HEK293 (cell line): ENCODE results near the gene CRTC1.

Source experiments
- HOXD13 ChIP-seq: sonication (generic); formaldehyde crosslinking; IDR thresholded peaks from 2 replicates; pipeline ENCODE4 v1.8.0; 2022; ENCODE audit warnings: missing genetic modification reagents, borderline replicate concordance
- MYNN ChIP-seq: fragments of 450-650 bp; formaldehyde crosslinking; IDR thresholded peaks from 2 replicates; pipeline ENCODE4 v1.5.1; 2016; ENCODE audit warnings: missing biosample characterization, missing genetic modification characterization, borderline replicate concordance
- RBAK ChIP-seq: fragments of 450-650 bp; formaldehyde crosslinking; IDR thresholded peaks from 2 replicates; pipeline ENCODE4 v1.5.1; 2016; ENCODE audit warnings: missing biosample characterization, missing genetic modification characterization
- REST ChIP-seq: fragments of 450-650 bp; formaldehyde crosslinking; IDR thresholded peaks from 2 replicates; pipeline ENCODE4 v1.5.1; 2016; ENCODE audit warnings: missing biosample characterization, missing genetic modification characterization
- ZNF48 ChIP-seq: fragments of 450-650 bp; formaldehyde crosslinking; IDR thresholded peaks from 2 replicates; pipeline ENCODE4 v1.5.1; 2016; ENCODE audit warnings: missing biosample characterization, missing genetic modification characterization
- ZNF501 ChIP-seq: fragments of 450-650 bp; formaldehyde crosslinking; IDR thresholded peaks from 2 replicates; pipeline ENCODE4 v1.5.1; 2016; ENCODE audit warnings: missing biosample characterization, missing genetic modification characterization
- ZNF529 ChIP-seq: fragments of 450-650 bp; formaldehyde crosslinking; IDR thresholded peaks from 2 replicates; pipeline ENCODE4 v1.5.1; 2017; ENCODE audit warnings: missing genetic modification characterization, missing biosample characterization; ENCODE audit not compliant: insufficient replicate concordance
- ZNF626 ChIP-seq: fragments of 450-650 bp; sonication (Bioruptor Pico); formaldehyde crosslinking; IDR thresholded peaks from 2 replicates; pipeline ENCODE4 v1.5.1; 2018; ENCODE audit warnings: missing biosample characterization, missing genetic modification characterization, inconsistent platforms
- ZNF645 ChIP-seq: fragments of 450-650 bp; formaldehyde crosslinking; IDR thresholded peaks from 2 replicates; pipeline ENCODE4; 2016; ENCODE audit warnings: missing biosample characterization, missing genetic modification characterization
- ZNF76 ChIP-seq: fragments of 450-650 bp; formaldehyde crosslinking; IDR thresholded peaks from 2 replicates; pipeline ENCODE4; 2016; ENCODE audit warnings: low read depth, missing biosample characterization, missing genetic modification characterization, borderline replicate concordance
- TF ChIP-seq, protein P1 (sequence below): fragments of 450-650 bp; formaldehyde crosslinking; IDR thresholded peaks from 2 replicates; pipeline ENCODE4 v1.5.1; 2016; ENCODE audit warnings: missing biosample characterization, missing genetic modification characterization
- TF ChIP-seq, protein P2 (sequence below): fragments of 450-650 bp; formaldehyde crosslinking; IDR thresholded peaks from 2 replicates; pipeline ENCODE4 v1.5.1; 2016; ENCODE audit warnings: missing biosample characterization, missing genetic modification characterization
- TF ChIP-seq, protein P3 (sequence below): fragments of 450-650 bp; formaldehyde crosslinking; IDR thresholded peaks from 2 replicates; pipeline ENCODE4 v1.5.1; 2016; ENCODE audit warnings: missing biosample characterization, missing genetic modification characterization, low read depth

GRCh38 chr19:18788529-18789421, 105.3 kb downstream of the CRTC1 start:
- TF ChIP-seq REST (no peak), ZNF529 (tag by site-specific recombination) (no peak), ZNF76 (tag by site-specific recombination) (no peak), MYNN (tag by site-specific recombination) (no peak), RBAK (tag by site-specific recombination) (no peak), HOXD13 (CRISPR knock-in tag) (no peak), ZNF645 (tag by site-specific recombination) (no peak), ZNF626 (tag by site-specific recombination) (no peak), ZNF501 (tag by site-specific recombination) (no peak), ZNF48 (tag by site-specific recombination) (no peak)
- TF ChIP-seq, protein P1, sequence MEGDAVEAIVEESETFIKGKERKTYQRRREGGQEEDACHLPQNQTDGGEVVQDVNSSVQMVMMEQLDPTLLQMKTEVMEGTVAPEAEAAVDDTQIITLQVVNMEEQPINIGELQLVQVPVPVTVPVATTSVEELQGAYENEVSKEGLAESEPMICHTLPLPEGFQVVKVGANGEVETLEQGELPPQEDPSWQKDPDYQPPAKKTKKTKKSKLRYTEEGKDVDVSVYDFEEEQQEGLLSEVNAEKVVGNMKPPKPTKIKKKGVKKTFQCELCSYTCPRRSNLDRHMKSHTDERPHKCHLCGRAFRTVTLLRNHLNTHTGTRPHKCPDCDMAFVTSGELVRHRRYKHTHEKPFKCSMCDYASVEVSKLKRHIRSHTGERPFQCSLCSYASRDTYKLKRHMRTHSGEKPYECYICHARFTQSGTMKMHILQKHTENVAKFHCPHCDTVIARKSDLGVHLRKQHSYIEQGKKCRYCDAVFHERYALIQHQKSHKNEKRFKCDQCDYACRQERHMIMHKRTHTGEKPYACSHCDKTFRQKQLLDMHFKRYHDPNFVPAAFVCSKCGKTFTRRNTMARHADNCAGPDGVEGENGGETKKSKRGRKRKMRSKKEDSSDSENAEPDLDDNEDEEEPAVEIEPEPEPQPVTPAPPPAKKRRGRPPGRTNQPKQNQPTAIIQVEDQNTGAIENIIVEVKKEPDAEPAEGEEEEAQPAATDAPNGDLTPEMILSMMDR (tag by site-specific recombination), result no peak
- TF ChIP-seq, protein P2, sequence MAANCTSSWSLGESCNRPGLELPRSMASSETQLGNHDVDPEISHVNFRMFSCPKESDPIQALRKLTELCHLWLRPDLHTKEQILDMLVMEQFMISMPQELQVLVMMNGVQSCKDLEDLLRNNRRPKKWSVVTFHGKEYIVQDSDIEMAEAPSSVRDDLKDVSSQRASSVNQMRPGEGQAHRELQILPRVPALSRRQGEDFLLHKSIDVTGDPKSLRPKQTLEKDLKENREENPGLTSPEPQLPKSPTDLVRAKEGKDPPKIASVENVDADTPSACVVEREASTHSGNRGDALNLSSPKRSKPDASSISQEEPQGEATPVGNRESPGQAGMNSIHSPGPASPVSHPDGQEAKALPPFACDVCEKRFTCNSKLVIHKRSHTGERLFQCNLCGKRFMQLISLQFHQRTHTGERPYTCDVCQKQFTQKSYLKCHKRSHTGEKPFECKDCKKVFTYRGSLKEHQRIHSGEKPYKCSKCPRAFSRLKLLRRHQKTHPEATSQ, result no peak
- TF ChIP-seq, protein P3, sequence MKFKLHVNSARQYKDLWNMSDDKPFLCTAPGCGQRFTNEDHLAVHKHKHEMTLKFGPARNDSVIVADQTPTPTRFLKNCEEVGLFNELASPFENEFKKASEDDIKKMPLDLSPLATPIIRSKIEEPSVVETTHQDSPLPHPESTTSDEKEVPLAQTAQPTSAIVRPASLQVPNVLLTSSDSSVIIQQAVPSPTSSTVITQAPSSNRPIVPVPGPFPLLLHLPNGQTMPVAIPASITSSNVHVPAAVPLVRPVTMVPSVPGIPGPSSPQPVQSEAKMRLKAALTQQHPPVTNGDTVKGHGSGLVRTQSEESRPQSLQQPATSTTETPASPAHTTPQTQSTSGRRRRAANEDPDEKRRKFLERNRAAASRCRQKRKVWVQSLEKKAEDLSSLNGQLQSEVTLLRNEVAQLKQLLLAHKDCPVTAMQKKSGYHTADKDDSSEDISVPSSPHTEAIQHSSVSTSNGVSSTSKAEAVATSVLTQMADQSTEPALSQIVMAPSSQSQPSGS (tag by site-specific recombination), result no peak
